ENCODE measurements around the gene OOSP2.
"Not testable (repeated sequence)": the region's sequence is repeated elsewhere in the genome, so short reads cannot be mapped to it uniquely, and the experiment has no call there.

OOSP2 gene, protein sequence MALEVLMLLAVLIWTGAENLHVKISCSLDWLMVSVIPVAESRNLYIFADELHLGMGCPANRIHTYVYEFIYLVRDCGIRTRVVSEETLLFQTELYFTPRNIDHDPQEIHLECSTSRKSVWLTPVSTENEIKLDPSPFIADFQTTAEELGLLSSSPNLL

DNA sequence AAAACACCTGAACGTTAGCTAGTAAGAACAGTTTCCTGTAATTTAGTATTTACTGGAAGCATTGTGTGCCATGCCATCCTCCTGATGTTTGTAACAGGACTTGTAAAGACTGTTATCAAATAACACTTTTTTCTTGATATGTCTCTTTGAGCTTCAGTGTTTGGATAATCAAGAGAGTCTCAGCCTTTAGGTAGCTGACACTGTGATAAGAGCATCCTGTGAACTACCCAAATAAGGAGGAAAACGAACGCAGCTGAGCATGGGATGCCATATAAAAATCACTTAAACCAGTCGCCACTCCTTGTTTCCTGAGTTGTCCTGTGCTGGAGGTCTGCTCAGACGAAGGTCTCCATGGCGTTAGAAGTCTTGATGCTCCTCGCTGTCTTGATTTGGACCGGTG lies at the start of gene OOSP2:
Gene OOSP2, plus strand, starts transcription at position 301 of the 400 bp plus-strand sequence. Its CDS starts 51 bp downstream, at position 352.
- DNase-seq: no peak

GRCh38 chr11:59990421-59990820 lies 49.8 kb upstream of the OOSP2 start:
- DNase-seq: no peak

DNA sequence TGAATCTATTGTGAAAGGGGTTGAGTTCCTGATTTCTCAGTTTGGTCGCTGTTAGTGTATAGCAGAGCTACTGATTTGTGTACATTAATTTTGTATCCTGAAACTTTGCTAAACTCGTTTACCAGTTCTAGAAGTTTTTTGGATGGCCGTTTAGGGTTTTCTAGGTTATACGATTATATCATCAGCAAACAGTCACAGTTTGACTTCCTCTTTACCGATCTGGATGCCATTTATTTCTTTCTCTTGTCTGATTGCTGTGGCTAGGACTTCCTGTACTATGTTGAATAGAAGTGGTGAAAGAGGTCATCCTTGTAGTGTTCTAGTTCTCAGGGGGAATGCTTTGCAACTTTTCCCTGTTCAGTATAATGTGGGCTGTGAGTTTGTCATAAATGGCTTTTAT lies 47.8 kb upstream of the OOSP2 start:
- no peak for DNase-seq

- DNase-seq: no peak
These were observed 42.4 kb upstream of the OOSP2 start for GRCh38 chr11:59997800-59998199.

GRCh38 chr11:59999691-60000090 lies 40.5 kb upstream of the OOSP2 start:
- DNase-seq: no peak

GRCh38 chr11:60003729-60004128 lies 36.5 kb upstream of the OOSP2 start:
- no peak for DNase-seq

GRCh38 chr11:60005360-60005759 lies 34.8 kb upstream of the OOSP2 start:
- DNase-seq: no peak

DNA sequence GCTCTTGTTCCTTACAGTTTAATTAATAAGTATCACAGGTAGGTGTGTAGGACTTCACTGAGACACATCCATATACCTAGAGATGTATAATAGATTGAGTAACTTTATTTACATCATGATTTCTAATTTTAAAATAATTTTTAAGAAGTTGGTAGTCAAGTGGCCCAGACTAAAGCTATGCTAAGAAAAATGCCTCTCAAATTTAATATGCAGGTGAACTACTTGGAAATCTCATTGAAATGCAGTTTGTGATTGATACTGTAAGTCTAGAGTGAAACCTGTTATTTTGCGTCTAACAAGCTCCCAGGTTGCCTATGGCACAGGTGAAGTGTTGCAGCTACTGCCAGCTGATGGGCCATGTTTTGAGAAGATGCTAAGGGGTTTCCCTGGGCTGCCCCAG lies 23.3 kb upstream of the OOSP2 start, which contains the start of gene OOSP4B:
Gene OOSP4B, plus strand, starts transcription at position 301 of the 400 bp plus-strand sequence.
- no peak for DNase-seq

DNA sequence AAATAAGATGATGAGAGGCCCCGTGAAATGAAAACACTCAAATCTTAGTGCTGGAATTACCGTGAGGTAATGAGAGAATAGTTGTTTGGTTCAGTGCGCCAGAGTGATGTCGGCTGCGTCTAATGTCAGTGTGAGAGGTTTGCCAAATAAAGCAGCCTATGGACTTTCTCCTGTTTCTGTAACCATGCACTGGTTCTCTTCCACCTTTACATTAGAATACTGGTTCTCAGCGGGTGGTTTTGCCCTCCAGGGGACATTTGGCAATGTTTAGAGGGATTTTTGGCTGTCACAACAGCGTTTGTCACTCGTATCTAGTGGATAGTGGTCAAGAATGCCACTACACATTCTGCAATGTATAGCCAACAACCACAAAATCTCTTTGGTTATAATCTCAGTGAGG lies 22.2 kb upstream of the OOSP2 start:
- DNase-seq: no peak

GRCh38 chr11:60020376-60020775 lies 19.8 kb upstream of the OOSP2 start:
- not testable (repeated sequence) for DNase-seq

- DNase-seq: no peak
These were observed 11.1 kb upstream of the OOSP2 start for GRCh38 chr11:60029015-60029632.

DNA sequence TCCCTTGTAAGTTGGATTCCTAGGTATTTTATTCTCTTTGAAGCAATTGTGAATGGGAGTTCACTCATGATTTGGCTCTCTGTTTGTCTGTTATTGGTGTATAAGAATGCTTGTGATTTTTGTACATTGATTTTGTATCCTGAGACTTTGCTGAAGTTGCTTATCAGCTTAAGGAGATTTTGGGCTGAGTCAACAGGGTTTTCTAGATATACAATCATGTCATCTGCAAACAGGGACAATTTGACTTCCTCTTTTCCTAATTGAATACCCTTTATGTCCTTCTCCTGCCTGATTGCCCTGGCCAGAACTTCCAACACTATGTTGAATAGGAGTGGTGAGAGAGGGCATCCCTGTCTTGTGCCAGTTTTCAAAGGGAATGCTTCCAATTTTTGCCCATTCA lies 10.2 kb downstream of the OOSP2 start:
- DNase-seq: not testable (repeated sequence)

DNA sequence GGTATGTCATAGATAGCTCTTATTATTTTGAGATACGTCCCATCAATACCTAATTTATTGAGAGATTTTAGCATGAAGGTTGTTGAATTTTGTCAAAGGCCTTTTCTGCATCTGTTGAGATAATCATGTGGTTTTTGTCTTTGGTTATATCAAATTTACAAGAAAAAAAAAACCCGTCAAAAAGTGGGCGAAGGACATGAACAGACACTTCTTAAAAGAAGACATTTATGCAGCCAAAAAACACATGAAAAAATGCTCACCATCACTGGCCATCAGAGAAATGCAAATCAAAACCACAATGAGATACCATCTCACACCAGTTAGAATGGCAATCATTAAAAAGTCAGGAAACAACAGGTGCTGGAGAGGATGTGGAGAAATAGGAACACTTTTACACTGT lies 10.6 kb downstream of the OOSP2 start:
- DNase-seq: not testable (repeated sequence)

DNA sequence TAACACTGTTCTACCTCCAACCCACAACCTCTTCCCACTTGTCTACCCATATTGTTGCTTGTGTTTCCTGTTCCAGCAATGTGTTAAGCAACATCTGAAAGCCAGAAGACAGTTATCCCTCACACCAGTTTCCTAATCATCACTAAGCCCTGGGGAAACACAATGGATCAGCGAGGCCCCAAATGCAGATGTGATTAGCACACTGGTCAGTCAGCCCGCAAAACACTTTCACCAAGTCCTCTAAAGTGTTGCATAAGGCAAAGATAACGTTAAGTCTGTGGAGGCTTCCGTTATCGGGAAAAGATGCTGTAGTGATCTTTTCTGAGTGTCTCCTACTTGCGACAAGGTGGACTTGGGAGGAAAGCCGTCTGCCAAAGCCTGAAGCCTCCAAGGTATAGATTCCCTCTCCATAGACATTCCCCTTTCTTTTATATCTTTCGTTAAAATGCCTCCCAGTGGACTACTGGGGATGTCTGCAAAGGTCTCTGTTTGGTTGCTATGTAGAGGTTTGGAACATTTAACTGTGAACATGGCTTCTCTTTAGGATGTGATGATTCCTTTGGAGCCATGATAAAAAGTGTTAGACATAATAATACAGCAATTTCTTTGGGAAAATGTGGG lies 16.2 kb downstream of the OOSP2 start, which contains the start of gene MS4A3:
Gene MS4A3, plus strand, starts transcription at position 317 of the 621 bp plus-strand sequence. CDS start 4,496 bp downstream, outside the sequence.
- DNase-seq: no peak

DNA sequence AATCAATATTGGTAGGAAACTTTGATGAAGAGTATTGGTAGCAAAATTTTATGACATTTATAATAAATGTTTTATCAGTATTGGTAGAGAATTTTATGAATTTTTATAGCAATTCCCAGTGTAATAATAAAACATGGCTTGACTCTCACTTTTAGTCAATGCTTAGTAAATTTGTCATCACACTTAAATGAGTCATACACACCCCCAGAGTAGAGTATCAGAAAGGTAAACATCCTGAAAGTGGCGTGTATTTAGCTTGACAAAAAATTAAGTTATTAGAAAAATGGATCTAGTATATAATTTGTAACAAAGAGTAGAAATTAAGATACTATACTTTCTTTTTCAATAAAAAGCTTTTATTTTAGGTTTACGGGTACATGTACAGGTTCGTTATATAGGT lies 18.8 kb downstream of the OOSP2 start:
- no peak for DNase-seq

DNA sequence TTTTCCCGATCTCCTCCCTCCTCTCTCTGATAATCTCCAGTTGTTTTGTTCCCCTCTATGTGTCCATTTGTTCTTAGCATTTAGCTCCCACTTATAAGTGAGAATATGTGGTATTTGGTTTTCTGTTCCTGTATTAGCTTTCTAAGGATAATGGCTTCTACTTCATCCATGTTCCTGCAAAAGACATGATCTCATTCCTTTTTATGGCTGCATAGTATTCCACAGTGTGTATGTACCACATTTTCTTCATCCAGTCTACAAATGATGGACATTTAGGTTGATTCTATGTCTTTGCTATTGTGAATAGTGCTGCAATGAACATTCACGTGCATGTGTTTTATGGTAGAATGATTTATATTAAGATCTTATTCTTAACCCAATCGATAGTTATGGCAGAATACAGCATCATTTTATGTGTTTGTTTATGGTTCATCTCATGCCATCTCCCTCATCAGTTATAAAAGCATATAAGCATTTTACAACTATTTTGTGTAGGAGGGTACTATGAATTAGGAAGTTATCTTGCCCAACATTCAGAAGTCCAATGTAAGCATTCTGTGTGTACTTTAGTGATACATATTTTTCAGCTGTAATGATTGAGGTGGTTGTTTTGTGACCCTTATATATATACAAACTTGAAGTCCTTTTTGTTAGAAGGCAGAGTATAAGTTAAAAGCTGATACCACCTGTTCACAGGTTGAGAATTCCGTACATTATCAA lies 19.5 kb downstream of the OOSP2 start:
- DNase-seq: no peak

GRCh38 chr11:60064111-60064510 lies 23.9 kb downstream of the OOSP2 start:
- DNase-seq: no peak

- no peak for DNase-seq
These were observed 25.6 kb downstream of the OOSP2 start for GRCh38 chr11:60065801-60066200.

DNA sequence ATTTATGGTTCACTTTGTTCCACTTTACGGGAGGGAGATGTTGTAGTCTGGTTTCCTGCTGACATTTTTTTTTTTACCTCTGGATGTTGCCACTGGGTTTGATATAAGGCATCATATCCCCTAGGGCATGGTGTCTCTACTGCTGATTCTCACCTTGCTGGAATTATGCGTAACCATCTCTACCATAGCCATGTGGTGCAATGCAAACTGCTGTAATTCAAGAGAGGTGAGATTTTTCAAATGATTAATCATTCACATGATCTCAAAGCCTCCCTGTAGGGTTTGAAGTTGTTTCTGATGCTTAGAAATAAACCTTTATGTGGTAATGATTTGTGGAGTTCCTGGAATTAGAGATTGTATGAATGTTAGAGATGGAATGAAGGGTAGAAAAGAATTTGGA lies 29.2 kb downstream of the OOSP2 start:
- DNase-seq: no peak

DNA sequence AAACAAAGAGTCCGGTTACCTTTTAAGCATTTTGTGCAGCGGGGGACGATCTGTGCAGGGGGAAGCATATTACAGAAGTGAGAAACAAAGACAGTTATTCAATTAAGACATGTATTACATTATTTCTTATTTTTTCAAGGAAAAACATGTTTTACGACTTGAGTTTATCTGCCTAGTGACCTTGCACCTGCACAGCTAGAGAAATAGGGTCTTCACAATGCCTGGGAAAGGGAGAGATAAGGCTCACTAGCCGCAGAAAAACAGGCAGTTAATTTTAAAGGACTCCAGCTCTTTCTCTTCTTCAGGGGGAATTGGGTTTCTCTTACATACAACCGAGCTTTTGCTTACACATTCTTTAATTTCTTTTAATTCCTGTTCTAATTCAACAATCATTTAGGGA lies 31.4 kb downstream of the OOSP2 start:
- not testable (repeated sequence) for DNase-seq

GRCh38 chr11:60077216-60077817 lies 37.1 kb downstream of the OOSP2 start:
- no peak for DNase-seq

GRCh38 chr11:60077981-60078380 lies 37.8 kb downstream of the OOSP2 start:
- no peak for DNase-seq

GRCh38 chr11:60078745-60079144 lies 38.5 kb downstream of the OOSP2 start:
- no peak for DNase-seq

All from NCI-H1417 (cell line).